K562 (cell line): ENCODE measurements around the gene LCA5L. TPM values are rescaled to one million over a fixed set of nuclear protein-coding genes. Genes with fewer than 3 reads are reported as not detected.
A peak's percentile ranks its signal among the peaks of the same experiment; 100 is the strongest.

ENCODE experiments used
- BACH1 ChIP-seq: fragments of 200-800 bp; sonication (Bioruptor generic); IDR thresholded peaks from 2 replicates; pipeline ENCODE4 v1.6.1; 2016; ENCODE audit warnings: missing genetic modification characterization, missing compliant biosample characterization
- BRF1 ChIP-seq: IDR thresholded peaks from 3 replicates; pipeline ENCODE4 v1.6.1; 2011; ENCODE audit warnings: borderline replicate concordance, mild to moderate bottlenecking; ENCODE audit not compliant: insufficient read length; ENCODE audit errors: extremely low read depth
- DDX20 ChIP-seq: fragments of 450-650 bp; IDR thresholded peaks from 2 replicates; pipeline ENCODE4 v1.6.1; 2016; ENCODE audit warnings: missing genetic modification characterization, low read depth, mild to moderate bottlenecking, missing compliant biosample characterization, moderate library complexity
- ELK1 ChIP-seq: sonication (generic); formaldehyde crosslinking; IDR thresholded peaks from 2 replicates; pipeline ENCODE4 v1.8.1; 2022; ENCODE audit warnings: missing genetic modification reagents
- HMGXB4 ChIP-seq: sonication (generic); formaldehyde crosslinking; IDR thresholded peaks from 2 replicates; pipeline ENCODE4 v1.8.1; 2023; ENCODE audit warnings: mild to moderate bottlenecking, missing genetic modification reagents
- MEIS2 ChIP-seq: fragments of 450-650 bp; IDR thresholded peaks from 2 replicates; pipeline ENCODE4 v1.6.1; 2014; ENCODE audit warnings: mild to moderate bottlenecking; ENCODE audit not compliant: partially characterized antibody
- MITF ChIP-seq: IDR thresholded peaks from 2 replicates; pipeline ENCODE4 v1.6.1; 2014; ENCODE audit warnings: antibody characterized with exemption
- NCOR1 ChIP-seq: fragments of 450-650 bp; IDR thresholded peaks from 2 replicates; pipeline ENCODE4 v1.6.1; 2016; ENCODE audit warnings: mild to moderate bottlenecking, moderate library complexity
- NFIX ChIP-seq: fragments of 250-450 bp; sonication (Bioruptor Pico); IDR thresholded peaks from 2 replicates; pipeline ENCODE4 v1.4.0; 2020; ENCODE audit warnings: low read depth, mild to moderate bottlenecking, moderate library complexity
- PRPF4 ChIP-seq: fragments of 200-400 bp; formaldehyde crosslinking; IDR thresholded peaks from one replicate; pipeline ENCODE4 v1.6.1; 2017; ENCODE audit warnings: low read length, low read depth, mild to moderate bottlenecking; ENCODE audit not compliant: insufficient read depth, poor library complexity, severe bottlenecking
- RBM17 ChIP-seq: fragments of 200-400 bp; formaldehyde crosslinking; IDR thresholded peaks from 2 replicates; pipeline ENCODE4 v1.6.1; 2017; ENCODE audit warnings: low read depth, mild to moderate bottlenecking, low read length, borderline replicate concordance
- SIX5 ChIP-seq, 2 experiments: IDR thresholded peaks; 2 replicates each; pipeline ENCODE4 v1.6.1; 2011; ENCODE audit warnings: low read length in 2 of 2, borderline replicate concordance in 1 of 2, low read depth in 1 of 2, mild to moderate bottlenecking in 1 of 2, moderate library complexity in 1 of 2; ENCODE audit not compliant: insufficient read depth in 1 of 2
- ZBTB40 ChIP-seq, 2 experiments: fragments of 450-650 bp in 1 of 2; sonication (generic) in 1 of 2; formaldehyde crosslinking in 1 of 2; IDR thresholded peaks; 2 replicates each; pipeline versions ENCODE4 v1.7.1 to v1.9.0; 2016 to 2022; ENCODE audit warnings: inconsistent platforms in 1 of 2, mild to moderate bottlenecking in 1 of 2, missing genetic modification reagents in 1 of 2
- ZNF507 ChIP-seq: conservative IDR thresholded peaks from 2 replicates; pipeline ENCODE4 v1.6.1; 2017; ENCODE audit warnings: missing genetic modification characterization, missing compliant biosample characterization
- polyA plus RNA-seq, 8 experiments: library from polyadenylated mRNA; depleted of rRNA in 4 of 8; stranded (reverse) in 5 of 8; unstranded in 3 of 8; fragments of >200 nt; fragmentation: Nextera tagmentation in 2 of 8; fragmentation: Illumina TruSeq in 1 of 8; extraction: Ambion mirVana in 2 of 8; extraction: Trizol in 1 of 8; gene quantifications; 2 replicates each; pipeline versions ENCODE4 v1.2.1 to v1.2.3, GENCODE V29; 2011 to 2014; ENCODE audit warnings: inconsistent platforms in 1 of 8, missing spikeins in 1 of 8
- total RNA-seq, 7 experiments: library from RNA; depleted of rRNA in 6 of 7; stranded (reverse); fragments of >200 nt in 6 of 7; fragmentation: Illumina TruSeq in 2 of 7; extraction: Trizol in 2 of 7; gene quantifications; 2 replicates each; pipeline versions ENCODE4 v1.2.1 to v1.2.3, GENCODE V29; 2011 to 2021; ENCODE audit warnings: low replicate concordance in 1 of 7

LCA5L gene
- total and polyA plus RNA-seq, 9 of the 15 experiments (the other 6 are each of a cell fraction or from before 2014, with no cell fraction given), result 1.8 to 4.9 (median 3.8) TPM

- TF ChIP-seq MITF (0 out of 2 replicates have a peak, but pooled peaks have one; percentile 27), HMGXB4 (CRISPR knock-in tag) (no peak), SIX5 (IDR thresholded peaks at IDR 0.05; ENCODE audit: borderline replicate concordance in 1 of 2, insufficient read depth in 1 of 2, low read depth in 1 of 2, low read length in 2 of 2) (no peak), NCOR1 (peak; percentile 76), ZBTB40 (IDR thresholded peaks at IDR 0.05) (no peak), ZBTB40 (CRISPR knock-in tag; IDR thresholded peaks at IDR 0.05) (no peak), RBM17 (no peak), NFIX (no peak), BRF1 (no peak), DDX20 (tag) (no peak), ZNF507 (tag) (no peak), MEIS2 (peak; percentile 98), BACH1 (no peak), ELK1 (CRISPR knock-in tag) (no peak), PRPF4 (no peak)
Observed at GRCh38 chr21:39430457-39430856, 15.1 kb downstream of the LCA5L start (continued).
